ENCODE data around the gene GJA5. TPM values are rescaled to one million over a fixed set of nuclear protein-coding genes. Genes with fewer than 3 reads are reported as not detected.

GJA5 gene
- 1 to 10 TPM in 1 of 6 experiments, under 1 TPM in 5; 0.12 to 1.2 (median 0.56) TPM for total RNA-seq
- long read RNA-seq, result 0 reads

DNA sequence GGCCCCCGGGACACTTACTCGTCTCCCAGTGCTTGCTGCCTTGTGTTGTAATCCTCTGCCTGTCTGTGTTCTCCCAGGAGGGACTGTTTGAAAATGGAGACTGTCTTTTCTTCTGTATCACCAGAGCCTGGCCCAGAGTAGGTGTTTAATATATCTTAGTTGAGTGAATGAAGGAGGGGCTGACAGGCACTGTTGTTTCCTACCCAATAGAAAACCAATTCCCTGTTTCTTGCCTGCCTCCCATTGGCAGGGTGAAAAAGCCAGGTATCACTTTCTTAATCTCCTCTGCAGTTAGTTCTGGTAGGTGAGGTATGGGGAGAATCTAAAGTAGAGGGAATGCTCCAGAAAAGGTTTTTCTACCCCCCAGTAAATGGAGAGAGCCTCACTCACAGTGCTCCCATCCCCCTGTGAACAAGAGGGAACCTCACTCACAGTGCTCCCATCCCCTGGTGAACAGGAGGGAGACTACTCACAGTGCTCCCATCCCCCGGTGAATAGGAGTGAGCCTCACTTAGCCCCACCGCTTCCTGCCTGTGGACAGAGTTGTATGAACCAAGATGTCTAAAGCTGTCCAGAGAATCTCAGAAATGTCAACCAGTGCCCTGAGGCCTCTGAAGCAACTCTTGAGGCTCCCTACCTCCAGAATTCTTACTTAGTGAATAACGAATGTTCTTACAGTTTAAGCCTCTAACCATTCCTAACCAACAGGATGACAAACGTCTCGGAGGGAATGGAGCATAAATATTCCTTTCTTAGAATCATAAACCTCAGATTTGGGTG lies at the start of gene GJA5:
TSS of gene GJA5 (minus strand) at position 122 of the 780 bp plus-strand sequence. CDS start 1,364 bp downstream, outside the sequence.
- no peaks in the 10 kb centered on the region for H3K9me3 ChIP-seq
- no peak for DNase-seq
- no peak within 1 kb of the TSS for H3K27ac ChIP-seq
- intact Hi-C loops (cut with DNase I), result no loop called here
- TF ChIP-seq, protein P1, sequence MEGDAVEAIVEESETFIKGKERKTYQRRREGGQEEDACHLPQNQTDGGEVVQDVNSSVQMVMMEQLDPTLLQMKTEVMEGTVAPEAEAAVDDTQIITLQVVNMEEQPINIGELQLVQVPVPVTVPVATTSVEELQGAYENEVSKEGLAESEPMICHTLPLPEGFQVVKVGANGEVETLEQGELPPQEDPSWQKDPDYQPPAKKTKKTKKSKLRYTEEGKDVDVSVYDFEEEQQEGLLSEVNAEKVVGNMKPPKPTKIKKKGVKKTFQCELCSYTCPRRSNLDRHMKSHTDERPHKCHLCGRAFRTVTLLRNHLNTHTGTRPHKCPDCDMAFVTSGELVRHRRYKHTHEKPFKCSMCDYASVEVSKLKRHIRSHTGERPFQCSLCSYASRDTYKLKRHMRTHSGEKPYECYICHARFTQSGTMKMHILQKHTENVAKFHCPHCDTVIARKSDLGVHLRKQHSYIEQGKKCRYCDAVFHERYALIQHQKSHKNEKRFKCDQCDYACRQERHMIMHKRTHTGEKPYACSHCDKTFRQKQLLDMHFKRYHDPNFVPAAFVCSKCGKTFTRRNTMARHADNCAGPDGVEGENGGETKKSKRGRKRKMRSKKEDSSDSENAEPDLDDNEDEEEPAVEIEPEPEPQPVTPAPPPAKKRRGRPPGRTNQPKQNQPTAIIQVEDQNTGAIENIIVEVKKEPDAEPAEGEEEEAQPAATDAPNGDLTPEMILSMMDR (IDR thresholded peaks at IDR 0.05), result no peak
- no peak for TF ChIP-seq POLR2A (IDR thresholded peaks at IDR 0.05)
- no peaks in the 10 kb centered on the region for H3K4me1 ChIP-seq
- H3K27me3 ChIP-seq, result no peaks in the 10 kb centered on the region
- WGBS (ENCODE audit: insufficient coverage, low coverage, low lambda C conversion rate, missing lambda C conversion rate), result 47% methylated on average over 2 of the region's 7 CpGs
- no peak for ATAC-seq
- H3K4me3 ChIP-seq, result no peak within 1 kb of the TSS
- H3K36me3 ChIP-seq, result no peaks in the 10 kb centered on the region

GRCh38 chr1:147809236-147809635 lies 48.8 kb upstream of the GJA5 start:
- intact Hi-C loops (cut with DNase I), result no loop called here
- H3K36me3 ChIP-seq, result no peaks in the 10 kb centered on the region
- no peak for DNase-seq
- H3K27ac ChIP-seq, result no peak overlapping the region
- TF ChIP-seq, protein P1 (IDR thresholded peaks at IDR 0.05), result no peak
- no peak for TF ChIP-seq POLR2A (IDR thresholded peaks at IDR 0.05)
- no peaks in the 10 kb centered on the region for H3K9me3 ChIP-seq
- H3K27me3 ChIP-seq, result no peaks in the 10 kb centered on the region
- no peak overlapping the region for H3K4me3 ChIP-seq
- H3K4me1 ChIP-seq, result peaks cover 0 to 12% (median 5%) of the 10 kb centered on the region in 4 donors
- WGBS (ENCODE audit: insufficient coverage, low coverage, low lambda C conversion rate, missing lambda C conversion rate), result 56% methylated on average over 1 of the region's 1 CpG
- no peak for ATAC-seq

GRCh38 chr1:147808025-147808424 lies 47.6 kb upstream of the GJA5 start:
- Histone ChIP-seq H3K27me3 (no peaks in the 10 kb centered on the region), H3K4me3 (no peak overlapping the region), H3K4me1 (peaks cover 0 to 12% (median 5%) of the 10 kb centered on the region in 4 donors), H3K9me3 (no peaks in the 10 kb centered on the region), H3K36me3 (no peaks in the 10 kb centered on the region), H3K27ac (no peak overlapping the region)
- WGBS (ENCODE audit: insufficient coverage, low coverage, low lambda C conversion rate, missing lambda C conversion rate), result 18% methylated on average over 4 of the region's 4 CpGs
- peak; percentile 65 to 84 (median 77) for DNase-seq
- ATAC-seq, result peak; percentile 75 to 96 (median 92)
- intact Hi-C loops (cut with DNase I), result no loop called here
- TF ChIP-seq POLR2A (IDR thresholded peaks at IDR 0.05), result no peak
- TF ChIP-seq, protein P1 (IDR thresholded peaks at IDR 0.05), result no peak

DNA sequence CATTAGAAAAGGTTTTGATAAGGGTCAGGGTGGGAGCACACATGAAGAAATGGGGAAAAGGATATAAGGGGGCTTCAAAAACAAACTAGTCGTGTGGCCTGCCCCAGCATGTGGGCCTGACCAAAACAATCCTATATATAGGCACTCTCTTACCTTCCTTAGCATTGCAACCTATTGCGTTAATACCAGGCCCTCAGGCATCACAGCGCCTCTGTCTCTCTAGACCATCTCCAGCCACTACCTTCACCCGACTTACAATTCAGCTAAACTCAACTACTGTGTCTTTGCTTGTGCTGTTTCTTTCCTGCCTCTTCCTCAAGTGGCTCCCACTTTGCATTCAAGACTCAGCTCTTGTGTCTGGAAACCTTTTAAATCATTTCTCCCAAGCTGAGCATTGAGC lies 47.0 kb upstream of the GJA5 start:
- Histone ChIP-seq H3K36me3 (no peaks in the 10 kb centered on the region), H3K9me3 (no peaks in the 10 kb centered on the region), H3K27me3 (no peaks in the 10 kb centered on the region), H3K4me1 (peaks cover 0 to 12% (median 5%) of the 10 kb centered on the region in 4 donors), H3K27ac (no peak overlapping the region), H3K4me3 (no peak overlapping the region)
- no peak for TF ChIP-seq POLR2A (IDR thresholded peaks at IDR 0.05)
- TF ChIP-seq, protein P1 (IDR thresholded peaks at IDR 0.05), result no peak
- no peak for ATAC-seq
- 71% methylated on average over 3 of the region's 4 CpGs for WGBS (ENCODE audit: insufficient coverage, low coverage, low lambda C conversion rate, missing lambda C conversion rate)
- DNase-seq, result no peak
- intact Hi-C loops (cut with DNase I), result no loop called here

Measured in right lobe of liver (tissue), 6 donors.